GM20000 (cell line): ENCODE measurements around the gene TMEM201.

ENCODE experiments used
- DNase-seq: peaks from one replicate; pipeline ENCODE4 v3.0.0; 2012; ENCODE audit warnings: low spot score
- CTCF ChIP-seq: IDR thresholded peaks from 2 replicates; pipeline ENCODE4 v1.5.1; 2012; ENCODE audit warnings: mild to moderate bottlenecking, control low read depth; ENCODE audit errors: extremely low read depth, missing control alignments

The TMEM201 gene

DNA sequence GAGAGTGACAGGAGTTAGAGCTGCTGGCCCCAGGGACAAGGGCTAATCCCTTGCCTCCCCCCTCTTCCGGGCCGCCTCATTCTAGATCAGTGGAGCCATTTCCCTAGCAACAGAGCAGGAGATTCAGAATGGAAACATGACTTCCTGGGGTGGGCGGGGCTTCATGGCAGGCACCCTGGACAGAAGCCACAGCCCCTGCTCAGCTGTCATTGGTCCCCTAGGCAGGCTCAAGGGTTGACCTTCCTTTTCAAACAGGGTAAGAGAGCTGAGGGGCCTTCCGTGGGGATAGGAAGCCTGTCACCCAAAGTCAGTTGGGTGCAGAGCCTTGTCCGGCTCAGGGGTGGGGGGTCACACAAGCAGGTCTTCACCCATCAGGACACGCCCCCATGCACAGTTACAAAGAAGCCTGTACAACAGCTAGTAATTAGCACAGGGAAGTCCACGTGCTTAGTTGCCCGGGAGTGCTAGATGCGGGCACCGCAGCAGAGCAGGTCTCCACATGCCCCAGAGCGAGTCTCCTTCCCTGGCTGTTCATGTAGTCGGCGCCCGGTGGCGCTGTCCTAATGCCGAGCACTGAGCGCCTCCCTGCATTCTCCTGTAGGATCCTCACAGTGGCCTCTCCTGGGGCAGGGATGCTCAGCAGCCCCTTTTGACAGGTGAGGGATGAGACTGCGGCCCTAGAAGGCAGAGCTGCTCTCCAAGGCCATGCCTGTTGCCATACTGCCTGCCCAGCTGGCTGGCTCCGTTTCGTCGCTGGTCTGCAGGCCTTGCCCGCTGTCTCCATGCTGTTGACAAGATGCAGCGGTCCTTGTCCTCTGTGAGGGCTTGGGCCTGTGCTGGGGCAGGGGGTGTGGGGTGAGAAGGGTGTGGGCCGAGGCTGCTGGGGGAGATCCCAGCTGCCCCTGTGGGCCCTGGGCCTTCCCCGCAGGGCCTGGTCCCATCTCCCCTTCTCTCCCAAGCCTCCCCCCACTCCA lies 5.1 kb downstream of the TMEM201 start:
- no peak for TF ChIP-seq CTCF
- peak; percentile 88 for DNase-seq

DNA sequence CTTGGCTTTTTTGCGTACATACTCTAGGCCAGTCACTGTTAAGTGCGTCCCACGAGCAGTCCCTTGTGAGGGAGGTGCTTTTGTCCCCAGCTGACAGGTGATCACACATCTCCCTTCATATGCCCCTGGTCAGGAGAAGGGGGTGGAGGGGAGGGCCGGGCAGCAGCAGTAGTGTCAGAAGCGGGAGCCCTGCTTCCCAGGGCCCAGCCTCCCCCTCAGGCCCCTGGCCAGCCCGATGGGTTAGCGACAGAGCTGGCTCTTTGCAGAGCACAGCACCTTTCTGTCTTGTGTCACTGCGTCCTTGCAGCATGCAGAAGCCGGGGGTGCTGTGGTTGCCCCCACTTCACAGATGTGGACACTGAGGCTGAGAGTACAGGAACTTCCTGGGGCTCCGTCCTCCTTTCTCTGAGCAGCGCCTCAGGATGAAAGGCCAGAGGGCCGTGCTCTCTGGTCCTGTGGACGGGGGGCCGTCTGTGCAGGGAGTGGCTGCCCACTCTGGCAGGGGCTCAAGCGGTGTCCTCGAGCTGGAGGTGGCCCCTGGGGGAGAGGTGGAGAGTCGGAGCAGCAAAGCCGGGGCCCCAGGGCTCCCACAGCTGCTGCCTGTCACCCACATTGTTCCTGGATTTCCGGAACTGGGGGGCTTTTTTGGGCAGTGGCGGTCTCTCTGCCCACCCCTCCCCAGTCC lies 5.9 kb downstream of the TMEM201 start:
- TF ChIP-seq CTCF: no peak
- no peak for DNase-seq

DNA sequence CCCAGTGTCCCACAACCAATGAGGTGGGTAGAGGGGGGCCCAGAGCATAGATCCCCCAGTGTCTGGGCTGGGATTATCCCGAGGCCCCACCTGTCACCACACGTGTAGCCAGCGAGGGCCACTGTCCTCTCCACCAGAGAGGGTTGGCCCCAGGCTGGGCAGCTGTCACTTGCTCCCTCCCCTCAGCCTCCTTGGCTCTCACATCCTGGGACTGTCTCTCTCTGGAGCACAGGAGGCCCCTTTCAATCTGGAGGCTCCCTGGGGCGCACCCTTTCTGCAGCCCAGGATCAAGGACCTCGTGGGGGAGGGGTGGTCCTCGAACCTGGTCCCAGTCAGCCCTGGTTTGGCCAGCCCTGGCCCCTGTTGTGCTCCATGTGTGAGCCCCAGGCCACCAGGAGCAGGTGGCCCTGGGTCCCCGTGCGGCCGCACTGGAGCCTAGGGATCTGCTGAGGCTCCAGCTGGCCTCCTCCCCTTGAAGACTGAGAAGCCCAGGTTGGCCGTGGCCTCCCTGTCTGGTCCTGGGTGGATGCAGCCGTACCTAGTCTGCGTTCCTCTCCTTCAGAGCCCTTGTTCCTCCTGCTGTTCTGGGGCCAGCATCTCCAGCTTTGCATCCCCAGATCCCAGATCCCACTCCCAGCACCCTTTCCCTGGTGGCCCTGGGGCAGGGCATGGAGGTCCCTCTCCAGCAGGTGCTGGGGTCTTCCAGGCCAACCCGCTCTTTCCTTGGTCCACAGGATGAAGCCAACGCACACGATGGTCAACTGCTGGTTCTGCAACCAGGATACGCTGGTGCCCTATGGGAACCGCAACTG lies 6.7 kb downstream of the TMEM201 start:
- TF ChIP-seq CTCF: no peak
- DNase-seq: no peak

GRCh38 chr1:9595968-9596340 lies 7.2 kb downstream of the TMEM201 start:
- DNase-seq: no peak
- TF ChIP-seq CTCF: no peak

- no peak for TF ChIP-seq CTCF
- DNase-seq: no peak
Measured at GRCh38 chr1:9596415-9597123, 7.9 kb downstream of the TMEM201 start.

DNA sequence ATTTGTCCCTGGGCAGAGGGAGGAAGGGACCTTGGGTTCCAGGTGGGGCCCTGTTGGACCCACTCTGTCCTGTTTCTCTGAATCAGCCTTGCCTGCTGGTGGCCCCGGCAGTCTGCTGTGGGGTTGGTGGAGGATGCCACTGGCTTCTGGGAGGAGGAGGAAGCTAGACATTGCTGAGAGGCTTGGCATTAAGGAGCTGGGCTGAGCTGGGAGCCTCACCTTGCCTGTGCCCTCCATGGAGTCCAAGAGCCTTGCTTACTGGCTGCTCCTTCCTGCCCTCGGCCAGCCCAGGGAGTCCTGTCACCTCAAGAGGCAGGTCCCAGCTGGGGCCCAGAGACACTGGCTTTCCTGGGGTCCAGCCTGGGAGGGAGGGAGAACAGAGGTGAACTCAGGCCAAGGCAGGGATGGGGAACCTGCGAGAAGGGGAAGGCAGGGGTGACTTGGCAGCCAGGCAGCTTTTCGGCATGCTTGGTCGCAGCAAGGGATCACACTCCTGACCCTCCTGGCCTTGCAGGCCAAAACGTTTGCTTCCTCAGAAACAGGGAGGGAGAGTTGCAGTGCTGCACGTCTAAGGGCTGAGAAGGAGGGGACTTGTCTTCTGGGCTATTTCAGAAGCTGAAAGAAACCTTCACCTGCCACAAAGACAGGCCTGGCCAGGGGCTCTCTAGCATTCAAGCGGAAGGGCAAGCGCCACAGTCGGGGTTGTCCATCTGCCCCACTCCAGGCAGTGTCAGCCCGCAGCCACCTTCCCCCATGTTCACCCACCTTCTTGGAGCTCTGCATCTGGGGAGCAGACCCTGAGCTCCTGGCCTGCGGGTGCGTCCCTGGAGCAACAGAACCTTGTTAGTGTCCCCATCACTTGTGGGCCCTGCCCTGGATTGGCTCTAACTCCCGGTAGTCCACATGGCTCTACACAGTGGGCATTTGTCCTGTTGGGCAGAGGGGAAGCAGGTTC lies 8.9 kb downstream of the TMEM201 start:
- no peak for DNase-seq
- no peak for TF ChIP-seq CTCF
